Effector memory CD4-positive, alpha-beta T cell (primary cell): Measurements from ENCODE around the gene STAG2.

Experiments used
- DNase-seq, 3 donors: peaks; one replicate each; pipeline ENCODE4 v3.0.0-alpha.2; 2020
- H3K27ac ChIP-seq: 2 replicates; pipeline ENCODE4 v1.7.0; 2013; ENCODE audit warnings: mild to moderate bottlenecking, low read length, moderate library complexity; ENCODE audit not compliant: insufficient read depth, poor library complexity, severe bottlenecking
- H3K27me3 ChIP-seq: replicated peaks from 2 replicates; pipeline ENCODE4 v1.7.0; 2013; ENCODE audit warnings: mild to moderate bottlenecking, low read length; ENCODE audit not compliant: insufficient read depth, control insufficient read depth, poor library complexity, severe bottlenecking
- H3K36me3 ChIP-seq: 2 replicates; pipeline ENCODE4 v1.7.0; 2013; ENCODE audit warnings: mild to moderate bottlenecking, low read length, moderate library complexity; ENCODE audit not compliant: control insufficient read depth, insufficient read depth
- H3K4me1 ChIP-seq: 2 replicates; pipeline ENCODE4 v1.7.0; 2013; ENCODE audit warnings: low read length, mild to moderate bottlenecking; ENCODE audit not compliant: control insufficient read depth, insufficient read depth, poor library complexity, severe bottlenecking
- H3K4me3 ChIP-seq: 2 replicates; pipeline ENCODE4 v1.7.0; 2013; ENCODE audit warnings: low read length, low read depth, mild to moderate bottlenecking; ENCODE audit not compliant: insufficient read depth, poor library complexity, severe bottlenecking
- H3K9me3 ChIP-seq: 2 replicates; pipeline ENCODE4 v1.7.0; 2013; ENCODE audit warnings: mild to moderate bottlenecking, low read length, moderate library complexity; ENCODE audit not compliant: control insufficient read depth

STAG2 gene

GRCh38 chrX:123993904-123994635 is 32.6 kb downstream of the STAG2 start:
- Histone ChIP-seq H3K9me3 (no peaks in the 10 kb centered on the region), H3K27ac (no peak overlapping the region), H3K27me3 (no peaks in the 10 kb centered on the region), H3K4me1 (no peaks in the 10 kb centered on the region), H3K4me3 (no peak overlapping the region), H3K36me3 (no peaks in the 10 kb centered on the region)
- no peak for DNase-seq

- Histone ChIP-seq H3K4me3 (no peak overlapping the region), H3K4me1 (no peaks in the 10 kb centered on the region), H3K36me3 (no peaks in the 10 kb centered on the region), H3K27ac (no peak overlapping the region), H3K9me3 (no peaks in the 10 kb centered on the region), H3K27me3 (no peaks in the 10 kb centered on the region)
- DNase-seq = no peak
These were observed 33.2 kb downstream of the STAG2 start for GRCh38 chrX:123994730-123995129.

GRCh38 chrX:124001581-124001980 is 40.1 kb downstream of the STAG2 start:
- Histone ChIP-seq H3K27me3 (no peaks in the 10 kb centered on the region), H3K9me3 (no peaks in the 10 kb centered on the region)

GRCh38 chrX:124005228-124005627 is 43.7 kb downstream of the STAG2 start:
- peak overlapping the region; percentile 1 for H3K27ac ChIP-seq
- no peak overlapping the region for H3K4me3 ChIP-seq
- no peak for DNase-seq
- no peaks in the 10 kb centered on the region for H3K4me1 ChIP-seq
- no peaks in the 10 kb centered on the region for H3K36me3 ChIP-seq
- H3K27me3 ChIP-seq = no peaks in the 10 kb centered on the region
- no peaks in the 10 kb centered on the region for H3K9me3 ChIP-seq

More at GRCh38 chrX:124001581-124001980, 40.1 kb downstream of the STAG2 start:
- Histone ChIP-seq H3K27ac (no peak overlapping the region), H3K4me1 (no peaks in the 10 kb centered on the region), H3K36me3 (no peaks in the 10 kb centered on the region), H3K4me3 (no peak overlapping the region)
- DNase-seq = no peak

GRCh38 chrX:124010157-124010556 is 48.7 kb downstream of the STAG2 start:
- no peaks in the 10 kb centered on the region for H3K36me3 ChIP-seq
- H3K9me3 ChIP-seq = no peaks in the 10 kb centered on the region
- H3K4me3 ChIP-seq = no peak overlapping the region
- no peaks in the 10 kb centered on the region for H3K27me3 ChIP-seq
- no peak for DNase-seq
- H3K27ac ChIP-seq = no peak overlapping the region
- no peaks in the 10 kb centered on the region for H3K4me1 ChIP-seq

GRCh38 chrX:124010566-124010965 is 49.1 kb downstream of the STAG2 start:
- H3K36me3 ChIP-seq = no peaks in the 10 kb centered on the region
- no peaks in the 10 kb centered on the region for H3K9me3 ChIP-seq
- no peaks in the 10 kb centered on the region for H3K27me3 ChIP-seq
- H3K4me3 ChIP-seq = no peak overlapping the region
- no peaks in the 10 kb centered on the region for H3K4me1 ChIP-seq
- DNase-seq = no peak
- H3K27ac ChIP-seq = no peak overlapping the region

DNA sequence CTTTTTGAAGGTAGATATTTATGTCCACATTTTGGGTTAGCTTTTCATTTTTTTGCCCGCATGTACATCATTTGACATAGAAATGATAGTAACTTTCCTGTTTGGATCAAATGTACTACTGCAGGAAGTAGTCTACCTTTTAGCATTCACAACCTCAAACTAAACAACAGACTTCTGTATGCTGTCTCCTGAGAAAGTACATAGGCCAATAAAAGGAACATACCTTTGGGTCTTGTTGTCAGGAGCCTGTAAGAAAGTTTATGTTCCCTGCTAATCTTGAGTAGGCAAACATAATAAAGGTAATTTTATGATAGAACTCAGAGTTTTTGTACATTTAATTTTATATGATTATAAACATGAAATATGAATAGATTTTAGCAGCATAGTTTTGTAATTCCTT is 54.2 kb downstream of the STAG2 start:
- DNase-seq = no peak
- Histone ChIP-seq H3K27ac (no peak overlapping the region), H3K4me1 (no peaks in the 10 kb centered on the region), H3K36me3 (no peaks in the 10 kb centered on the region), H3K9me3 (no peaks in the 10 kb centered on the region), H3K27me3 (no peaks in the 10 kb centered on the region), H3K4me3 (no peak overlapping the region)

GRCh38 chrX:124016825-124017224 is 55.3 kb downstream of the STAG2 start:
- Histone ChIP-seq H3K4me1 (no peaks in the 10 kb centered on the region), H3K9me3 (no peaks in the 10 kb centered on the region)
- DNase-seq = no peak

DNA sequence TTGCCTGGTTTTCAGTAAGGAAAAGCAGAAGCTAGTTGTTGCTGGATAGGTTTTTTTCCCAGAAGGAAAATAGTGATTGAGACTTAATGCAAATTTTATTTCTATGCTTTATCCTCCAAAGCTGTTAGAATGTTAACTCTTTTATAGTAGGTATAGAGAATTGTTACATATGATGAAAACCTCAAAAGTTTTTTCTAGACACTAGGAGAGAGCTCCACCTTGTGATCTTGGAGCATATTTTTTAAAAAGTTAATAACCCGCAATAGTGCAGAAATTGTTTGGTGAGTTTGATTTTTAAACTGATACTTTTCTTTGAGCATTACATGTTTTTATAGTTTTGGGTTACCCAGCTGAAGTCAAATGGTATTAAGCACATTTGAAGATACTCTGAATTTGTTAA is 56.5 kb downstream of the STAG2 start:
- Histone ChIP-seq H3K4me3 (no peak overlapping the region), H3K27ac (no peak overlapping the region), H3K4me1 (no peaks in the 10 kb centered on the region), H3K36me3 (no peaks in the 10 kb centered on the region), H3K9me3 (no peaks in the 10 kb centered on the region), H3K27me3 (no peaks in the 10 kb centered on the region)
- DNase-seq = no peak

More at GRCh38 chrX:124016825-124017224, 55.3 kb downstream of the STAG2 start:
- Histone ChIP-seq H3K4me3 (no peak overlapping the region), H3K27me3 (no peaks in the 10 kb centered on the region), H3K27ac (no peak overlapping the region), H3K36me3 (no peaks in the 10 kb centered on the region)

- Histone ChIP-seq H3K27ac (no peak overlapping the region), H3K9me3 (no peaks in the 10 kb centered on the region), H3K4me3 (no peak overlapping the region), H3K27me3 (no peaks in the 10 kb centered on the region), H3K36me3 (no peaks in the 10 kb centered on the region), H3K4me1 (no peaks in the 10 kb centered on the region)
- no peak for DNase-seq
These were observed 62.3 kb downstream of the STAG2 start for GRCh38 chrX:124023838-124024238.
